ENCODE data around the gene JAK1.
"Not testable (repeated sequence)": the region's sequence is repeated elsewhere in the genome, so short reads cannot be mapped to it uniquely, and the experiment has no call there.

Gene JAK1

GRCh38 chr1:64933296-64934070 lies 32.9 kb downstream of the JAK1 start:
- H3K4me3 ChIP-seq (ENCODE audit: low read depth, low read length) = no peak overlapping the region
- H3K36me3 ChIP-seq (ENCODE audit: control insufficient read depth, insufficient read depth, low read length) = no peaks in the 10 kb centered on the region
- H3K27me3 ChIP-seq (ENCODE audit: control insufficient read depth, insufficient read depth, low read length) = no peaks in the 10 kb centered on the region
- peaks cover 16% of the 10 kb centered on the region for H3K4me1 ChIP-seq (ENCODE audit: control insufficient read depth, insufficient read depth, low read length)
- no peaks in the 10 kb centered on the region for H3K9me3 ChIP-seq (ENCODE audit: control insufficient read depth, insufficient read depth, low read depth, low read length)
- no peak overlapping the region for H3K27ac ChIP-seq (ENCODE audit: low read depth, low read length)
- H3K9ac ChIP-seq (ENCODE audit: low read length) = no peak overlapping the region

GRCh38 chr1:64932962-64933295 lies 33.4 kb downstream of the JAK1 start:
- Histone ChIP-seq H3K36me3 (ENCODE audit: control insufficient read depth, insufficient read depth, low read length) (no peaks in the 10 kb centered on the region), H3K9ac (ENCODE audit: low read length) (no peak overlapping the region), H3K9me3 (ENCODE audit: control insufficient read depth, insufficient read depth, low read depth, low read length) (no peaks in the 10 kb centered on the region), H3K4me1 (ENCODE audit: control insufficient read depth, insufficient read depth, low read length) (peaks cover 20% of the 10 kb centered on the region), H3K27me3 (ENCODE audit: control insufficient read depth, insufficient read depth, low read length) (no peaks in the 10 kb centered on the region), H3K27ac (ENCODE audit: low read depth, low read length) (no peak overlapping the region), H3K4me3 (ENCODE audit: low read depth, low read length) (no peak overlapping the region)

- not testable (repeated sequence) for H3K27ac ChIP-seq (ENCODE audit: low read depth, low read length); H3K27me3 ChIP-seq (ENCODE audit: control insufficient read depth, insufficient read depth, low read length); H3K4me3 ChIP-seq (ENCODE audit: low read depth, low read length); H3K36me3 ChIP-seq (ENCODE audit: control insufficient read depth, insufficient read depth, low read length); H3K9me3 ChIP-seq (ENCODE audit: control insufficient read depth, insufficient read depth, low read depth, low read length); H3K9ac ChIP-seq (ENCODE audit: low read length)
- peaks cover 32% of the 10 kb centered on the region for H3K4me1 ChIP-seq (ENCODE audit: control insufficient read depth, insufficient read depth, low read length)
Measured at GRCh38 chr1:64930640-64931039, 35.7 kb downstream of the JAK1 start.

GRCh38 chr1:64929221-64929620 lies 37.1 kb downstream of the JAK1 start:
- no peaks in the 10 kb centered on the region for H3K9me3 ChIP-seq (ENCODE audit: control insufficient read depth, insufficient read depth, low read depth, low read length)

GRCh38 chr1:64928325-64928724 lies 38.0 kb downstream of the JAK1 start:
- Histone ChIP-seq H3K27me3 (ENCODE audit: control insufficient read depth, insufficient read depth, low read length) (no peaks in the 10 kb centered on the region), H3K9me3 (ENCODE audit: control insufficient read depth, insufficient read depth, low read depth, low read length) (no peaks in the 10 kb centered on the region), H3K9ac (ENCODE audit: low read length) (no peak overlapping the region), H3K27ac (ENCODE audit: low read depth, low read length) (no peak overlapping the region), H3K4me3 (ENCODE audit: low read depth, low read length) (no peak overlapping the region), H3K36me3 (ENCODE audit: control insufficient read depth, insufficient read depth, low read length) (no peaks in the 10 kb centered on the region), H3K4me1 (ENCODE audit: control insufficient read depth, insufficient read depth, low read length) (peaks cover 19% of the 10 kb centered on the region)

More at GRCh38 chr1:64929221-64929620, 37.1 kb downstream of the JAK1 start:
- no peak overlapping the region for H3K27ac ChIP-seq (ENCODE audit: low read depth, low read length)
- no peak overlapping the region for H3K9ac ChIP-seq (ENCODE audit: low read length)
- no peak overlapping the region for H3K4me3 ChIP-seq (ENCODE audit: low read depth, low read length)
- no peaks in the 10 kb centered on the region for H3K27me3 ChIP-seq (ENCODE audit: control insufficient read depth, insufficient read depth, low read length)
- peaks cover 27% of the 10 kb centered on the region for H3K4me1 ChIP-seq (ENCODE audit: control insufficient read depth, insufficient read depth, low read length)
- H3K36me3 ChIP-seq (ENCODE audit: control insufficient read depth, insufficient read depth, low read length) = no peaks in the 10 kb centered on the region

GRCh38 chr1:64925594-64925993 lies 40.8 kb downstream of the JAK1 start:
- no peaks in the 10 kb centered on the region for H3K36me3 ChIP-seq (ENCODE audit: control insufficient read depth, insufficient read depth, low read length)
- H3K27me3 ChIP-seq (ENCODE audit: control insufficient read depth, insufficient read depth, low read length) = no peaks in the 10 kb centered on the region
- H3K4me1 ChIP-seq (ENCODE audit: control insufficient read depth, insufficient read depth, low read length) = peaks cover 17% of the 10 kb centered on the region
- no peaks in the 10 kb centered on the region for H3K9me3 ChIP-seq (ENCODE audit: control insufficient read depth, insufficient read depth, low read depth, low read length)
- H3K4me3 ChIP-seq (ENCODE audit: low read depth, low read length) = no peak overlapping the region
- no peak overlapping the region for H3K27ac ChIP-seq (ENCODE audit: low read depth, low read length)
- no peak overlapping the region for H3K9ac ChIP-seq (ENCODE audit: low read length)

- no peaks in the 10 kb centered on the region for H3K27me3 ChIP-seq (ENCODE audit: control insufficient read depth, insufficient read depth, low read length)
- H3K9me3 ChIP-seq (ENCODE audit: control insufficient read depth, insufficient read depth, low read depth, low read length) = no peaks in the 10 kb centered on the region
- H3K36me3 ChIP-seq (ENCODE audit: control insufficient read depth, insufficient read depth, low read length) = no peaks in the 10 kb centered on the region
- H3K4me3 ChIP-seq (ENCODE audit: low read depth, low read length) = no peak overlapping the region
- H3K27ac ChIP-seq (ENCODE audit: low read depth, low read length) = no peak overlapping the region
- peaks cover 15% of the 10 kb centered on the region for H3K4me1 ChIP-seq (ENCODE audit: control insufficient read depth, insufficient read depth, low read length)
- no peak overlapping the region for H3K9ac ChIP-seq (ENCODE audit: low read length)
Measured at GRCh38 chr1:64923294-64923718, 43.0 kb downstream of the JAK1 start.

GRCh38 chr1:64922336-64922735 lies 44.0 kb downstream of the JAK1 start:
- Histone ChIP-seq H3K4me1 (ENCODE audit: control insufficient read depth, insufficient read depth, low read length) (peaks cover 20% of the 10 kb centered on the region), H3K27me3 (ENCODE audit: control insufficient read depth, insufficient read depth, low read length) (no peaks in the 10 kb centered on the region), H3K27ac (ENCODE audit: low read depth, low read length) (no peak overlapping the region), H3K4me3 (ENCODE audit: low read depth, low read length) (no peak overlapping the region), H3K9ac (ENCODE audit: low read length) (no peak overlapping the region), H3K9me3 (ENCODE audit: control insufficient read depth, insufficient read depth, low read depth, low read length) (no peaks in the 10 kb centered on the region), H3K36me3 (ENCODE audit: control insufficient read depth, insufficient read depth, low read length) (no peaks in the 10 kb centered on the region)

- Histone ChIP-seq H3K27ac (ENCODE audit: low read depth, low read length) (no peak overlapping the region), H3K9me3 (ENCODE audit: control insufficient read depth, insufficient read depth, low read depth, low read length) (no peaks in the 10 kb centered on the region), H3K4me3 (ENCODE audit: low read depth, low read length) (no peak overlapping the region), H3K4me1 (ENCODE audit: control insufficient read depth, insufficient read depth, low read length) (peaks cover 21% of the 10 kb centered on the region), H3K36me3 (ENCODE audit: control insufficient read depth, insufficient read depth, low read length) (no peaks in the 10 kb centered on the region), H3K27me3 (ENCODE audit: control insufficient read depth, insufficient read depth, low read length) (no peaks in the 10 kb centered on the region), H3K9ac (ENCODE audit: low read length) (no peak overlapping the region)
Measured at GRCh38 chr1:64921771-64922170, 44.6 kb downstream of the JAK1 start.

GRCh38 chr1:64920941-64921589 lies 45.3 kb downstream of the JAK1 start:
- Histone ChIP-seq H3K4me1 (ENCODE audit: control insufficient read depth, insufficient read depth, low read length) (peaks cover 15% of the 10 kb centered on the region), H3K36me3 (ENCODE audit: control insufficient read depth, insufficient read depth, low read length) (no peaks in the 10 kb centered on the region), H3K27me3 (ENCODE audit: control insufficient read depth, insufficient read depth, low read length) (no peaks in the 10 kb centered on the region), H3K9ac (ENCODE audit: low read length) (no peak overlapping the region), H3K4me3 (ENCODE audit: low read depth, low read length) (no peak overlapping the region), H3K9me3 (ENCODE audit: control insufficient read depth, insufficient read depth, low read depth, low read length) (no peaks in the 10 kb centered on the region), H3K27ac (ENCODE audit: low read depth, low read length) (no peak overlapping the region)

GRCh38 chr1:64919120-64919519 lies 47.2 kb downstream of the JAK1 start:
- H3K4me1 ChIP-seq (ENCODE audit: control insufficient read depth, insufficient read depth, low read length) = peaks cover 20% of the 10 kb centered on the region
- H3K9me3 ChIP-seq (ENCODE audit: control insufficient read depth, insufficient read depth, low read depth, low read length); H3K36me3 ChIP-seq (ENCODE audit: control insufficient read depth, insufficient read depth, low read length); H3K9ac ChIP-seq (ENCODE audit: low read length); H3K27me3 ChIP-seq (ENCODE audit: control insufficient read depth, insufficient read depth, low read length); H3K4me3 ChIP-seq (ENCODE audit: low read depth, low read length); H3K27ac ChIP-seq (ENCODE audit: low read depth, low read length): not testable (repeated sequence)

Measured in HUES6 (cell line).